ENCODE data around the gene IRF2.
A peak's percentile ranks its signal among the peaks of the same experiment; 100 is the strongest.

Gene IRF2

GRCh38 chr4:184408021-184408683, 66.2 kb downstream of the IRF2 start:
- H3K4me3 ChIP-seq (ENCODE audit: low read depth, low read length): no peak overlapping the region
- POLR2A ChIA-PET: no interaction called here

GRCh38 chr4:184406958-184407391, 67.4 kb downstream of the IRF2 start:
- DNase-seq (ENCODE audit: low read depth, low spot score): no peak
- CTCF ChIA-PET: interaction anchor here (1.1 kb wide), 1 partner anchor 143 kb away, joined by 3 read pairs; no protein-coding TSS in a partner anchor
- POLR2A ChIA-PET: no interaction called here
- TF ChIP-seq CTCF (IDR thresholded peaks at IDR 0.05; ENCODE audit: insufficient read depth, low read length, missing control alignments): no peak
- H3K4me3 ChIP-seq (ENCODE audit: low read depth, low read length): no peak overlapping the region

More at GRCh38 chr4:184408021-184408683, 66.2 kb downstream of the IRF2 start:
- CTCF ChIA-PET: interaction anchor here (0.9 to 1.6 kb wide), 2 partner anchors 20 to 144 kb away, joined by 3 to 6 read pairs; no protein-coding TSS in a partner anchor
- DNase-seq (ENCODE audit: low read depth, low spot score): peak; percentile 56
- TF ChIP-seq CTCF (IDR thresholded peaks at IDR 0.05; ENCODE audit: insufficient read depth, low read length, missing control alignments): no peak

- no peak overlapping the region for H3K4me3 ChIP-seq (ENCODE audit: low read depth, low read length)
- POLR2A ChIA-PET: no interaction called here
- DNase-seq (ENCODE audit: low read depth, low spot score): no peak
- no peak for TF ChIP-seq CTCF (IDR thresholded peaks at IDR 0.05; ENCODE audit: insufficient read depth, low read length, missing control alignments)
- CTCF ChIA-PET: no interaction called here
Measured at GRCh38 chr4:184404047-184404446, 70.3 kb downstream of the IRF2 start.

GRCh38 chr4:184403384-184403781, 71.0 kb downstream of the IRF2 start:
- no peak overlapping the region for H3K4me3 ChIP-seq (ENCODE audit: low read depth, low read length)
- ChIA-PET CTCF (no interaction called here), POLR2A (no interaction called here)
- no peak for DNase-seq (ENCODE audit: low read depth, low spot score)
- TF ChIP-seq CTCF (IDR thresholded peaks at IDR 0.05; ENCODE audit: insufficient read depth, low read length, missing control alignments): no peak

- ChIA-PET POLR2A (no interaction called here), CTCF (no interaction called here)
- no peak overlapping the region for H3K4me3 ChIP-seq (ENCODE audit: low read depth, low read length)
- no peak for DNase-seq (ENCODE audit: low read depth, low spot score)
- TF ChIP-seq CTCF (IDR thresholded peaks at IDR 0.05; ENCODE audit: insufficient read depth, low read length, missing control alignments): no peak
Measured at GRCh38 chr4:184402740-184403383, 71.5 kb downstream of the IRF2 start.

GRCh38 chr4:184402239-184402638, 72.1 kb downstream of the IRF2 start:
- ChIA-PET POLR2A (no interaction called here), CTCF (interaction anchor here (2.3 kb wide), 1 partner anchor 139 kb away, joined by 10 read pairs; no protein-coding TSS in a partner anchor)
- TF ChIP-seq CTCF (IDR thresholded peaks at IDR 0.05; ENCODE audit: insufficient read depth, low read length, missing control alignments): no peak
- no peak overlapping the region for H3K4me3 ChIP-seq (ENCODE audit: low read depth, low read length)
- no peak for DNase-seq (ENCODE audit: low read depth, low spot score)

Data from AG04449 (cell line).